Ovary (tissue), 3 donors: ENCODE data around the gene TOR1AIP2.

Experiments
- POLR2A ChIP-seq: fragments of 450-650 bp; IDR thresholded peaks from one replicate; pipeline ENCODE4 v1.6.1; 2017; ENCODE audit warnings: antibody characterized with exemption, mild to moderate bottlenecking, moderate library complexity
- TF ChIP-seq, protein P1 (sequence below), 3 donors: fragments of 450-650 bp in 2 of 3; fragments of 200-600 bp in 1 of 3; IDR thresholded peaks; one replicate each; pipeline versions ENCODE4 v1.5.1 to v1.8.0; 2016 to 2022; ENCODE audit warnings: antibody characterized with exemption in 3 of 3, mild to moderate bottlenecking in 1 of 3
- donor health status: DM: no; HTN: no; CAD: no.

DNA sequence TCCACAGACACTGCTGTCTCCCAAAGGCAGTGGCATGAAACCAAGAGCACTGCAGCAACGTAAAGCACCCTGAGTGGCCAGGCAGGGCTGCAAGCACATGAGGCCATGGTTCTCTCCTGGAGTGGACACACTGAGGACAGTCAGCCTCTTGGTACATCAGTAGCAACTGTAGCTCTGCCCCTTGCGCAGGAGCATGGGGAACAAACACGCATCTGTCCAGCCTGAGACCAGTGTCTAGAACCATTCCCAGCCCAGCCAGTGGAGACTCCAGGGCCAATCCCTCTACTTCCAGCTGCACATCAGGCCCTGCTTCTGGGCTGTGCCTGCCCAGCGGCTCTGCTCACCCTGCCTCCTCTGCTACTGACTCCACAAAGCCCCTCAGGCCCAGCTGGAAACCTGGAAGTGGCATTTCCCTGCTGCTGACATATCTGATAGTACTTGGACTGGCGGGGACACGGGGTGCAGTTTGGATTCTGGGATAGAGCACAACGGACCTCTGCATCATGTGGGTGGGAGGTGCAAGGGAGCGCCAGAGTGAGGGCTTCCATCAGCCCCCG, 49.0 kb downstream of the TOR1AIP2 start:
- TF ChIP-seq, protein P1, sequence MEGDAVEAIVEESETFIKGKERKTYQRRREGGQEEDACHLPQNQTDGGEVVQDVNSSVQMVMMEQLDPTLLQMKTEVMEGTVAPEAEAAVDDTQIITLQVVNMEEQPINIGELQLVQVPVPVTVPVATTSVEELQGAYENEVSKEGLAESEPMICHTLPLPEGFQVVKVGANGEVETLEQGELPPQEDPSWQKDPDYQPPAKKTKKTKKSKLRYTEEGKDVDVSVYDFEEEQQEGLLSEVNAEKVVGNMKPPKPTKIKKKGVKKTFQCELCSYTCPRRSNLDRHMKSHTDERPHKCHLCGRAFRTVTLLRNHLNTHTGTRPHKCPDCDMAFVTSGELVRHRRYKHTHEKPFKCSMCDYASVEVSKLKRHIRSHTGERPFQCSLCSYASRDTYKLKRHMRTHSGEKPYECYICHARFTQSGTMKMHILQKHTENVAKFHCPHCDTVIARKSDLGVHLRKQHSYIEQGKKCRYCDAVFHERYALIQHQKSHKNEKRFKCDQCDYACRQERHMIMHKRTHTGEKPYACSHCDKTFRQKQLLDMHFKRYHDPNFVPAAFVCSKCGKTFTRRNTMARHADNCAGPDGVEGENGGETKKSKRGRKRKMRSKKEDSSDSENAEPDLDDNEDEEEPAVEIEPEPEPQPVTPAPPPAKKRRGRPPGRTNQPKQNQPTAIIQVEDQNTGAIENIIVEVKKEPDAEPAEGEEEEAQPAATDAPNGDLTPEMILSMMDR (IDR thresholded peaks at IDR 0.05), result no peak
- TF ChIP-seq POLR2A, result no peak
